ENCODE results near the gene PRTG.

PRTG gene

GRCh38 chr15:55562601-55563000 lies 180.4 kb downstream of the PRTG start:
- no peak for DNase-seq (ENCODE audit: low read depth)
